WI38 (cell line): ENCODE results near the gene TMTC2.

Experiments used
- H3K4me3 ChIP-seq: 2 replicates; pipeline ENCODE4 v1.5.1; 2011; ENCODE audit warnings: low read depth, mild to moderate bottlenecking, control low read depth, low read length
- CTCF ChIP-seq: IDR thresholded peaks from 2 replicates; pipeline ENCODE4 v1.5.1; 2012; ENCODE audit warnings: low read depth, mild to moderate bottlenecking, control low read depth, low read length

TMTC2 gene

GRCh38 chr12:83010169-83010804, 323.6 kb downstream of the TMTC2 start:
- H3K4me3 ChIP-seq: no peak overlapping the region
- no peak for TF ChIP-seq CTCF

- no peak overlapping the region for H3K4me3 ChIP-seq
These were observed 328.9 kb downstream of the TMTC2 start for GRCh38 chr12:83015390-83016217.

GRCh38 chr12:83016218-83016835, 329.6 kb downstream of the TMTC2 start:
- no peak for TF ChIP-seq CTCF
- H3K4me3 ChIP-seq: no peak overlapping the region

More at GRCh38 chr12:83015390-83016217, 328.9 kb downstream of the TMTC2 start:
- no peak for TF ChIP-seq CTCF

GRCh38 chr12:83016991-83017390, 330.3 kb downstream of the TMTC2 start:
- H3K4me3 ChIP-seq: no peak overlapping the region
- TF ChIP-seq CTCF: no peak

- TF ChIP-seq CTCF: no peak
- no peak overlapping the region for H3K4me3 ChIP-seq
These were observed 331.4 kb downstream of the TMTC2 start for GRCh38 chr12:83018088-83018487.

- no peak overlapping the region for H3K4me3 ChIP-seq
- TF ChIP-seq CTCF: no peak
These were observed 340.5 kb downstream of the TMTC2 start for GRCh38 chr12:83027021-83027723.
